ENCODE results near the gene DBN1. TPM values are rescaled to one million over a fixed set of nuclear protein-coding genes. Genes with fewer than 3 reads are reported as not detected.

Gene DBN1
- total RNA-seq, 2 donors from 2014 or later = 9.3 to 18.8 TPM

DNA sequence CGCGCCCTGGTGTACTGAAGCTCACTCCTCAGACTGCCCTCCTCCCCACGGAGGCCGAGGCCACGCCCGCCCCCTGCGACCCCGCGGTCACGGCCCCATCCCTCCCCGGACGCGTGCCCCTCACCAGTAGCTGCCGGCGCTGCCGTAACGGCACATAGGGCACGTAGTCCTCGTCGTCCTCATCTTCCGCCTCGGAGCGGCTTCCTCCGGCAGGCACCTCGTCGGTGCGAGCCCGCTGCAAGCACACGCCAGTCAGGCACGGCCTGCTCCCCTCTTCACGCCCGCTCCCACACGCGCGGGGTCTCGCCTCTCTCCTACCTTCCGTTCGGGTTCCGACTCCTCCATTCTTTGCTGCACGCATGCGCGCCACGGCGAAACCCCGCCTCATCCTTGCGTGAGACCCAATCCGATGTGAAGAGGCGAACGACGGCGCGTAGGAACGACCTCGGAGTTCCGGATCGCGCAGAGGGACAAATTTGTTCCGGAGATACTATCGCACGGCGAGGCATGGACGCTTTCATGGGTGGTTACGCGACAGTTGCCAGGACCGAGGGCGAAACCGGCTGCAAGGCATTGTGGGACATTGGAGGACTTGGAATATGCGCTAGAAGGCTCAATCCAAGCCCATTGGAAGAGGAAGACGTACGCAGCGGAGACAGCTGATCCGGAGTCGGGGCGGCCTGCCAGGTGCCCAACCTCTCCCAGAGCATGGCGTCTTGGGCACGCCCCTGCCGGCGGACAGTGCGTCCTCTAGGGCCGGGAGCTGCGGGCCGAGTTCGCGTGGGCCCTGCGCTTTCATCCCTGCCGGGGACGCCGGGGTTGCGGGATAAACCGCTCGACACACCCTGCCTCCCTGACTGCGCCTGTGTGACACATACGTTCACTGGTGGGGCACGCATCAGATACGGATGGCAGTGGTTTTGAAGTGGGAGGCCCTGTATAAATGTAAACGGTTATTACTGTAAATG, 43.5 kb upstream of the DBN1 start, which contains the start of gene DDX41:
Gene DDX41 (minus strand): TSS at position 361 of the 968 bp plus-strand sequence. CDS start 16 bp downstream, at position 345.
- no peak for TF ChIP-seq CTCF (IDR thresholded peaks at IDR 0.05)
- Histone ChIP-seq H3K27ac (peak within 1 kb of the TSS; percentile 78), H3K9me3 (no peaks in the 10 kb centered on the region), H3K4me1 (peaks cover 10% of the 10 kb centered on the region), H3K27me3 (no peaks in the 10 kb centered on the region), H3K9ac (ENCODE audit: low read depth in 2 of 2, low read length in 2 of 2) (peak within 1 kb of the TSS; percentile 92 to 96), H3K4me3 (peak within 1 kb of the TSS; percentile 84), H3K36me3 (peaks cover 7% of the 10 kb centered on the region)
- intact Hi-C loops (cut with DNase I) = loop anchor here (10.0 kb wide), 1 partner anchor 78 kb away; the partner anchor contains the start of gene TMED9
- DNase-seq = peak; percentile 98

DNA sequence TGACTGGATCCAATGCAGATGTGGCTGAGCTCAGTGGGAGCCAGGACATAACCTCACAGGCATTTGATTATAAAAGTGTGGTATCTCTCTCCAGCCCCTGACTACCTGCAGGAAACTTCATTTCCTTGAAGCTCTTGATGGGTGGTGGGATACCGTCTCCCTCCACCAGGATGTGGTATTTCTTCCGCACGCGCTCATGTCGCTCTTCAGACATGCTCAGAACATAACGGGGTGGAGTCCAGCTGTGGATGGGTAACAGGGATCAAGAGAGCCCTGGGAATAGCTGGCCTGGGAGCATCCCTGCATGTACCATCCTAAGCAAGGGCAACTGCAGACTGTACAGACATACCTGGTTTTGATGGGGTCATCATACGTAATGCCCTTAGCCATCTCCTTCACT, 42.1 kb upstream of the DBN1 start:
- TF ChIP-seq CTCF (IDR thresholded peaks at IDR 0.05) = no peak
- H3K9me3 ChIP-seq = no peaks in the 10 kb centered on the region
- H3K36me3 ChIP-seq = peaks cover 12% of the 10 kb centered on the region
- peaks cover 10% of the 10 kb centered on the region for H3K4me1 ChIP-seq
- H3K4me3 ChIP-seq = peak overlapping the region; percentile 84
- intact Hi-C loops (cut with DNase I) = loop anchor here (10.0 kb wide), 1 partner anchor 79 kb away; the partner anchor contains the start of gene TMED9
- H3K9ac ChIP-seq (ENCODE audit: low read depth in 2 of 2, low read length in 2 of 2) = peak overlapping the region in 1 of 2 donors; percentile 92
- no peak for DNase-seq
- no peak overlapping the region for H3K27ac ChIP-seq
- H3K27me3 ChIP-seq = no peaks in the 10 kb centered on the region

DNA sequence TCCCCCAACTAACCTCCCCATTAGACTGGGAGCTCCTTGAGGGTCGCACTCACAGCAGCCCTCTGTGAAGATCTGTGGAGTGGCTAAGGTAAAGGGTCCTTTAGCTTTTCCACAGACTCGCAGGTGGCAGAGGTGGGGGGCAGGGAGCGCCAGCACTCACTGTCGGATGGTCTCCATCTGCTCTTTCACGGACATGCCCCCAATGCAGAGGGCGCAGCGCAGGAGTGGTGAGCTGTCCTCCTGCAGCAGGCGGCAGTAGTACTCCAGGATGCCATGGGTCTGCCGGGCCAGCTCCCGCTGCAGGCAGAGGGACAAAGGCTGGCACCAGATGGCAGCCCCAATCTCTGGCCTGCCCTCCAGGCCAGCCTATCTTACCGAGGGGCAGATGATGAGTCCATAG, 41.1 kb upstream of the DBN1 start:
- intact Hi-C loops (cut with DNase I) = loop anchor here (10.0 kb wide), 1 partner anchor 80 kb away; the partner anchor contains the start of gene TMED9
- Histone ChIP-seq H3K4me1 (peaks cover 10% of the 10 kb centered on the region), H3K9me3 (no peaks in the 10 kb centered on the region), H3K27ac (no peak overlapping the region), H3K36me3 (peaks cover 16% of the 10 kb centered on the region), H3K9ac (ENCODE audit: low read depth in 2 of 2, low read length in 2 of 2) (no peak overlapping the region), H3K27me3 (no peaks in the 10 kb centered on the region), H3K4me3 (no peak overlapping the region)
- TF ChIP-seq CTCF (IDR thresholded peaks at IDR 0.05) = no peak
- no peak for DNase-seq

- no peak for TF ChIP-seq CTCF (IDR thresholded peaks at IDR 0.05)
- H3K36me3 ChIP-seq = peaks cover 16% of the 10 kb centered on the region
- intact Hi-C loops (cut with DNase I) = loop anchor here (10.0 kb wide), 1 partner anchor 81 kb away; the partner anchor contains the start of gene TMED9
- peaks cover 10% of the 10 kb centered on the region for H3K4me1 ChIP-seq
- DNase-seq = no peak
- H3K9me3 ChIP-seq = no peaks in the 10 kb centered on the region
- H3K27me3 ChIP-seq = no peaks in the 10 kb centered on the region
- no peak overlapping the region for H3K27ac ChIP-seq
- H3K9ac ChIP-seq (ENCODE audit: low read depth in 2 of 2, low read length in 2 of 2) = no peak overlapping the region
- no peak overlapping the region for H3K4me3 ChIP-seq
Measured at GRCh38 chr5:177513500-177513899, 40.1 kb upstream of the DBN1 start.

GRCh38 chr5:177512736-177513380, 39.4 kb upstream of the DBN1 start:
- no peak overlapping the region for H3K27ac ChIP-seq
- no peak overlapping the region for H3K9ac ChIP-seq (ENCODE audit: low read depth in 2 of 2, low read length in 2 of 2)
- H3K36me3 ChIP-seq = peaks cover 16% of the 10 kb centered on the region
- no peak for DNase-seq
- no peak for TF ChIP-seq CTCF (IDR thresholded peaks at IDR 0.05)
- peaks cover 10% of the 10 kb centered on the region for H3K4me1 ChIP-seq
- H3K4me3 ChIP-seq = no peak overlapping the region
- no peaks in the 10 kb centered on the region for H3K9me3 ChIP-seq
- intact Hi-C loops (cut with DNase I) = loop anchor here (10.0 kb wide), 1 partner anchor 82 kb away; the partner anchor contains the start of gene TMED9
- H3K27me3 ChIP-seq = no peaks in the 10 kb centered on the region
